HG02759 (cell line): ENCODE measurements around the gene PSMD6.

Experiments
- ATAC-seq: cut with Tn5 transposase; IDR thresholded peaks from one replicate; pipeline ENCODE4 v1.9.1; 2021; ENCODE audit warnings: mild to moderate bottlenecking, moderate library complexity; ENCODE audit not compliant: unreplicated experiment

PSMD6 gene

GRCh38 chr3:63980830-63981498 is 42.3 kb downstream of the PSMD6 start:
- ATAC-seq = no peak

- no peak for ATAC-seq
Observed at GRCh38 chr3:63980019-63980418, 43.3 kb downstream of the PSMD6 start.

GRCh38 chr3:63979093-63979885 is 44.0 kb downstream of the PSMD6 start:
- no peak for ATAC-seq

GRCh38 chr3:63977893-63978292 is 45.4 kb downstream of the PSMD6 start:
- no peak for ATAC-seq

GRCh38 chr3:63976872-63977200 is 46.5 kb downstream of the PSMD6 start:
- ATAC-seq = no peak

- no peak for ATAC-seq
Observed at GRCh38 chr3:63976161-63976871, 47.0 kb downstream of the PSMD6 start.

- no peak for ATAC-seq
Observed at GRCh38 chr3:63975723-63976122, 47.6 kb downstream of the PSMD6 start.

GRCh38 chr3:63974451-63974850 is 48.8 kb downstream of the PSMD6 start:
- ATAC-seq = no peak

GRCh38 chr3:63973406-63973805 is 49.9 kb downstream of the PSMD6 start:
- no peak for ATAC-seq

- ATAC-seq = no peak
Observed at GRCh38 chr3:63972987-63973386, 50.3 kb downstream of the PSMD6 start.

GRCh38 chr3:63972196-63972595 is 51.1 kb downstream of the PSMD6 start:
- ATAC-seq = no peak

GRCh38 chr3:63970631-63971475 is 52.4 kb downstream of the PSMD6 start:
- no peak for ATAC-seq

- ATAC-seq = no peak
Observed at GRCh38 chr3:63969876-63970275, 53.4 kb downstream of the PSMD6 start.

- peak; percentile 17 for ATAC-seq
Observed at GRCh38 chr3:63968612-63969350, 54.5 kb downstream of the PSMD6 start.

- peak; percentile 61 for ATAC-seq
Observed at GRCh38 chr3:63967675-63968611, 55.4 kb downstream of the PSMD6 start.

GRCh38 chr3:63966871-63967270 is 56.4 kb downstream of the PSMD6 start:
- no peak for ATAC-seq

GRCh38 chr3:63966007-63966406 is 57.3 kb downstream of the PSMD6 start:
- no peak for ATAC-seq

GRCh38 chr3:63964681-63965485 is 58.4 kb downstream of the PSMD6 start:
- no peak for ATAC-seq
